GM19452 (cell line): ENCODE results near the gene DST.
"Not testable (repeated sequence)": the region's sequence is repeated elsewhere in the genome, so short reads cannot be mapped to it uniquely, and the experiment has no call there.

ENCODE experiments used
- ATAC-seq: cut with Tn5 transposase; IDR thresholded peaks from one replicate; pipeline ENCODE4 v1.9.1; 2021; ENCODE audit not compliant: unreplicated experiment

Gene DST

DNA sequence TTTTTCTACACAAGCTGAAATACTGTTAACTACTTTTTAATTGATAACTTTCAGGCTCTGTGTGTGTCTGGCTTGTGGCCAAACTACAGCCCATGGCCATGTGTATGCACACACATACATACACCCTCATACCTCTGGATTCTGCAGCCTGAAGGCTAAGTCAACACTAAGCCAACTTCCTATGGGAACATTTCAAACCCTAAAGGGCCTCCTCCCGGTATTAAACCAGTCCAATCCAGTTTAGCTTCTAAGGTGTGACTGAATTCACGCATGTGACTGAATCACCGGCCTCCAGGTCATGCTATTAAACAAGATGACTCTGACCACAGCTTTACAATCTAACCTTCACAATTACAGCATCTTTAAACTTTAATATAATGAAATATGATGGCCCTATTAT is 20.7 kb upstream of the DST start:
- no peak for ATAC-seq

DNA sequence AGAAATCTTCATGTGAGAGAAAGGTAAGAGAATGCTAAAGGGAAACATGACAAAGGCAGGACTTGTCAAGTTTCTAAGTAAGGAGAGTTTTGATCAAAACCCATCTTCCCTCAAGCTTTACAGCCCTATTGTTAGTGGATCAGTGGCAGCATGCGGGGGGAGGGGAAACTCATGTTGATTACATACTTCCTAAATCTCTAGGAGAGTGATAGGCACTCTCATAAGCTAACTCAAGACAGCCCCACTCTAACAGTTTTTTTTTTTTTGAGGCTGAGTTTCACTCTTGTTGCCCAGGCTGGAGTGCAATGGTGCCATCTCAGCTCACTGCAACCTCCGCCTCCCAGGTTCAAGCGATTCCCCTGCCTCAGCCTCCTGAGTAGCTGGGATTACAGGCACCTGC is 18.6 kb upstream of the DST start:
- not testable (repeated sequence) for ATAC-seq

DNA sequence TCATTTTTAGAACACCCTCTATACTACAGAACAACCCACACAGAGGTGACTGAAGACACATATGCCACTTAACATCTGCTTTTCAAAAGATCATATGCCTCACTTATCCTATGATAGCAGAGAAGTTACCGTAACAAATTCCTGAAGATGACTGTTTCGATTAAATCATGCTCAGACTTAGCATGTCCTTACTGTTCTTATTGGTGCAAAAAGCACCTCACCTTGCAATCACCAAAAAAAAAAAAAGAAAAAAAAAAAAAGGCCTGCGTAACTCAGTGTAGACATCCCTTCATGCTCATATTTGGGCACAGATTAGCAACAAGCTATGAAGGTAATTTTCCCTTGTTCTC is 17.7 kb upstream of the DST start:
- peak; percentile 36 for ATAC-seq

DNA sequence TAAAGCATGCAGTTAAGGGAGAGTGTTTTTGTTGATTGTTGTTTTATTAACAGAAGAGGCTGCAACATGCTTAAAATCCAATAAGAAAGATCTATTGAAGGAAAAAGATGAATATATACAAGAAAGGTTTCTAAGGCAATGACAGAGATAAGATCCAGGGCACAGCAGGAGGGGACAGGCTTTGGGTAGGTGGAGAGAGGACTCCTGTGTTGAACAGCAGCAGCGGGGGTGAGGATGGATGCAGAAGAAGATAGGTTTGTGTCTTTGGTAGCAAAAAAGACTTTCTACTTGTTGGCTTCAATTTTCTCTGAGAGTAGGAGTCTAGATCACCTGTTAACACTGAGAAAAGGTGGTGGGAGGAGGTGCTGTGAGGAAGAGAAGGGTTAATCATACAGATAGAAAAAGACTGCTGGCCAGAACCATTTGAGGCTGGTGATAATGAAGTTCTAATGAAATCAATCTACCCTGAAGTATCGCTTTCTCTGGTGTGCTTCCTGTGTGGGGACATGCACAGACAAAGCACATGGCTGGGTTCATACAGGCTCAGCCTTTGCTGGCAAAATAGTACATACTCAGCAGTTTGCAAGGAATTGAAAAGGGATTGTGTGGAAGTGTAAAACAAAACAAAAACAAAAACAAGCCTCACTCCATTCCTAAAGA is 17.2 kb upstream of the DST start:
- ATAC-seq, result peak; percentile 88

DNA sequence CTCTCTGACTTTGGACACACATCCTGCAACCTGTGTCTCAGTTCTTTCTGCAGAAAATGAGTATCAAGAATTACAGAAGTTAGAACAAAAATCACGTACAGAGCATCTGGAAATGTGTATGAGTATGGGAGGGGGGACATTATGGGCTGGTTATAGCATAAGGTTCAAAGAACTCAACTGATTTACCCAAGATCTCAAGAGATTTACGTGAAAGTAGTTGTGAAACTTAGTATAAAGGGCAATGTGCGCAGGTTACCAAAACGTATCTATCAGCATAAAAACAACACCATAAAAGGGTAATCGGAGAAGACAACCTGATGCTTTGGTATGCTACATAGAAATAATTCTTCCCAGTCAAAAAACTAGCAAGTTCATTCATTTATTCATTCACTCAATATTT is 15.6 kb upstream of the DST start:
- ATAC-seq, result no peak

DNA sequence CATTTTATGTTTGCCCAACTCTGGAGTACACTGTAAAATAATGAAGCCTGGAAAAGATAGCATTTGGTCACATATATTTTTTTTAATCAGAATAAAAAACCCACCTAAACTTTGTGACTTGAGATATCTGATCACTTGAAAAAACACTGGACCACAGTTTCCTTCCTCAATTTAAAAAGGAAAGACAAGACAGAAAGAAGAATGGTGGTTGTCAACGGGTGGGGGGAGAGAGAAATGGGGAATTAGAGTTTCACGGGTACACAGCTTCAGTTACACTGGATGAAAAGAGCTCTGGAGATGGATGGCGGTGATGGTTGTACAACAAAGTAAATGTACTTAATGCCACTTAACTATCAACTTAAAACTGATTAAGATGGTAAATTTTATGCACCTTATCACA is 14.7 kb upstream of the DST start:
- no peak for ATAC-seq

DNA sequence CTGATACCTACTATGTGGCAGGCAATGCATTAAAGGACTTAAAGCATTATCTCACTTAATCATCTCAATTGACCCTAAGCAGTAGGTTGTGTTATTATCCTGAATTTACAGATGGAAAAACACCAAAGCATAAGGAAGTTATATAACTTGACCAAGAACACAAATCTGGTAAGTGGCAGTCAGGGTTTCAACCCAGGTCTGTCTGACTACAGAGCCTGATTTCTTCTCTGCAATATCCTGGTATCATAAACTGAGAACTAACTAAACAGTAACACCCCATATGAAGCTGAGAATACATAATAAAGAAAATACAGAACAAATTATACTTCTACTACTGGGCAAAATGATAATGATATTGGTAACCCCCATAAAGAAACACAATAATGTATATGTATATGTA is 13.8 kb upstream of the DST start:
- no peak for ATAC-seq

DNA sequence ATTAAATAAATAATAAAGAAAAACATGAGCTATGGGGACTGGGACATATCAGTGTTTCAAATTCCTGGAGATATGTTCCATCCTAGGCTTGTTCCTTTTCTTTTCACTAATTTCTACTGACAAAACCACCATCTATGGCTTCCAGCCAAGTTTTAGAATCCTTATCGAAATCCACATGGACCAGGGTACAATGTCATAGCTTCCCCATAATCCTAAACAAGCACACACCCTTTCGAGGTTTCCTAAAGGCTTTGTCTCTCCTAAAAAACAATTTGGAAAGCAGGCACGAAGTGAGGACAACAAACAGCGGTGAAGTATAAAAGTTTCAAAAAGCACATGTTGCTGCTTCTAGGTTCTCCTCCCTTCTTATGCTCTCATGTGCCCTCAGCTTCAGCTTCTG is 13.3 kb upstream of the DST start:
- no peak for ATAC-seq

DNA sequence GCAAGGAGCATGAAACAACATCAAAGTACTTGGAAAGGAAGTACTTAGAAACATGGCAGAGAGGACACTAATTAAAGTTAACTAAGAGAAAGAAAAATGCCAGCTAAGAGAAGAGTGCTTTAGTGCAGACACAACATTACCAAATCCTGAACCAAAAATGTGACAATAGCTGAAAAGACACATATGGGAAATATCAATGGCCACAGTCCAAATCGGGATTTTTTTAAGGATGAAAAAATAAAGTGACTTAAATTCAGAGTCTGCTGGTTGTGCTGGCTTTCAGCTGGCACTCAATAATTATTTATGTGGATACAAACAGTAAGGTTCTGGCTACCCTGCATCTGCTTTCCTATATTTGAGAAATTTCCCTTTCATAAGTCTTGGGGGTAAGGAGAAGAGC is 12.6 kb upstream of the DST start:
- no peak for ATAC-seq

DNA sequence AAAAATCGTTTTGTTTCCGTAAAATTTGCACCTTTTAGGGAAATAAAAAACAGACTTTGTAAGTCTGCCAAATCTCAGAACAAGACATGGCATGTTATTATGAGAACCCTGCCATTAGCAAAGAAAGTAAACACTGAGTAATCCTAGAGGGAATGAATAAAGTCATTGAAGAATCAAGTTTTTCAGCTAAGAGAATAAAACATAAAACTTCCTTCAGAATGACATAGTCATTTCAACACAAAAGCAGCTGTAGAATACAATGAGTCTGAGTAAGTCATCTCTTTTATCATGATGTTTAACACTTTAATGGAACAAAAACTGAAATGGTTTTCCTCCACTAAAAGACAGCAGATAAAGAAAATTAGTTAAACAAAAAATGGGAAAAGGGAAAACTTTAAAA is 10.3 kb upstream of the DST start:
- ATAC-seq, result no peak

DNA sequence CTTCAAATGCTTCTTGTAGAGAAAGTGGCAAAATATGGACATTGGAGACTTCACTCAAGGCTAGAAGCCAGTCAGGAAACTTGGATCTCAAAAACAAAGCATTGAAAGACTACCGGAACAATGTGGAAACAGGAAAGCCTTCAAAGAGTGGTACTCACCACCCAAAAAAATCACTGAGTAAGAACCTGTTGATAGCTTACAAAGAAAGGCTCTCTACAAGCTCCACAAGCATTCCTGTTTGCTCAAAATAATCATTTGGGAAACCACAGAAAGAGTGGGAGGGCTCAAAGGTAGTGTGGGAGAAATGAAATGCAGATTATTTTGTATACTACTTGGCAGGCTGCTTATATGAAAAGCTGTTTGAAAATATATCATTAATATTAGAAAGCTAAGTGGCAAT is 9.5 kb upstream of the DST start:
- ATAC-seq, result no peak

DNA sequence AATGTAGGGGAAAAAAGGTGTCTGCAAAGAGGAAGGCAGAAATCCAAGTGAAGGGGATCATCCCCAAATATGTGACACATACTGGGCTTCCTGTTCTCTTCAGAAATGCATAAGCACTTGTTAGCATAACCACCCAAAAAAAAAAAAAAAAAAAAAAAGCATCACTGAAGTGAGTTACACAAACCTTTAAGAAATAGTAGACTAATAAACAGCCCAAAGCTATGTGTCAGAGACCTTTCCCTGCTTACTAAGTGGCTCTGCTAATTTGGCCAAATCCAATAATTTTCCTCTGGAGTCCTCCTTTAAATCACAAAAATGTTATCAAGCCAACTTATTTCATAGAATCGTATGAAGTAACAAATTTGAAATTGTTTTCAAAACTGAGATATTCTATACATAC is 7.5 kb upstream of the DST start:
- no peak for ATAC-seq

DNA sequence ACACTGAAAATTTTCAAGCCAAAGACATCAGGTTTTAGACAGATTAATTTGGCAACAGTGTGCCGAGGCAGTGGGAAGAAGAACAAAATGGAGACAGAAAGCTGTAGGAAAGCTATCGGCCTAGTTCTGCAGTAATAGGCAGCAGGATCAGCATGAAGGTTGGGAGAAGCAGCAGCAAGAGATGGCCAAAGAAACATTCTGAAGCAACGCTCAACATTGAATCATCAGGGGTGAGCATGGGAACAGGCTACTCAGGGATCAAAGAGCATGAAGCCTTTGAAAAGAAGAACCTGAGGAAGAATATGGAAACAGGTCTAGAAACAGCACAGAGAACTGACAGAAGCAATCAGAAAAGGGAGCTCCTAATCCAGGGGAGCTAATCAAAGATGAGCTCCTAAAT is 7.1 kb upstream of the DST start:
- ATAC-seq, result no peak

DNA sequence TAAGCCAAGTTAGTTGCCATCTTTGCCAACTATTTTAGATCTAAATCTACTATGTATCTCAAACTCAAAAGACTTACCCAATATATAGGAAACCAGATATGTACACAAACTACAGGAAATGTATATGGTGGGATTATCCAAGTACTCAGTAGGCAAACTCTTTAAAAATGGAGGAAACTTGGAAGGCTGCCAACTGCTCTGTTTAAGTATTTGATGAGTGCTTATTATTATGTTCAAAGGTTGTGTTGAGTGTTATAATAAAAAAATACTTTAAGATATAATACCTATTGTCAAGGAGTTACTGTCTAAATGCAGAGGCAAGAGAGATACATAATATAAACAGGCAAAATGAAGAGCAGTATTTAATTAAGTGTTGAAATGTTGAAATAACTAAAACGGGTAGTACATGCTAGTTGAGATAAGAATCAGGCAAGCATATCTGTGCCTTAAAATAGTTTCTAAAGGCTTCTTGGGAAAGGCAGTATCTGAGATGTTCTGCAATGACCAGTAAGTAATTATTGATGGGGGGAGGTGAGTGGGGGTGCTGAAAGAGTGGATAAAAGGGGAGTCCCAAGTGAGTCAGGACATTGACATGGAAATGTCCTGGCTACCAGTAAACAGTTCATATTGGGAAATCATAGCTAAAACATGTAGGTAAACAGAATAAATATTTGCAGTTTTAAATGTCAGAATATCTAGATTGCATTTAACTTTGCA is 6.5 kb upstream of the DST start:
- ATAC-seq, result no peak

DNA sequence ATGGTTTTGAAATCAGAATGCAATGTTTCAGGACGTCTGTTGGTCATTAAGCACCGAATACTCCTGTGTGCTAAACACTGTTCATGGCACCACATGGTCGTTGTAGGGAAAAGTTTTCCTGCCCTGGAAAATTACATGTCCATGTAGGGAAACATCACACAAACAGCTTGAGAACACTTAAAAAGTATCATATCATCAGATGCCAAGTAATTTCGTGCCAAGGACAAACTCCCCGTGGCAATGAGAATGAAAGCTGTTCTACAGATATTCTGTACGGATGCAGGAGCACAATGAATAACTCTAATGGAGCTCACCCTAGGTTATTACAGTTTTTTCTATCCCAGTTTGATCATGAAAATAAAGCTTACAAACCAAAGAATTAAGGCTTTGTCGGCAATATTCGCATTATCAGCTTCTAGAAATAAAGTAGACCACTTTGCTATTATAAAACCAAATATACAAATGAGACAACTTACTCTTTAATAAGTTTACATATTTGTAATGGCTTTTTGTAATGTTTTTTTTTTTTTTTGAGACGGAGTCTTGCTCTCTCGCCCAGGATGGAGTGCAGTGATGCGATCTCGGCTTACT is 4.6 kb upstream of the DST start:
- ATAC-seq, result no peak

DNA sequence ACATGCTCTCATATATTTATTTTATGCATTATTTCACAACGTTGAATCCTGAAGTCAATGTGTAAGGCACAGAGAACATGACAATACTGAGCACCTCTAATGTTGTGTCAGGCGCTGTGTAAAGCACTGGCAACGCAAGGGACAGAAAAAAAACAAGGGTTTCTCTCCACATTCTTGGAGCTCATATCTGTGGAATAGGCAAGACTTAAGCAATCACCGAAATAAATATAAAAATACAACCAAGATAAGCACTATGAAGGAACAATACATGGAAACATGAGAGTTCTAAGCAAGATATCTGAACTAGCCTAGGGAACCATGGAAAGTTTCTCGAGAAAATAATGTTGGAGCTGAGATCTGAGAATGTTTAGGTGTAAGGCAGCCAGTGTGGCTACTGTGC is 1.7 kb upstream of the DST start:
- ATAC-seq, result no peak

DNA sequence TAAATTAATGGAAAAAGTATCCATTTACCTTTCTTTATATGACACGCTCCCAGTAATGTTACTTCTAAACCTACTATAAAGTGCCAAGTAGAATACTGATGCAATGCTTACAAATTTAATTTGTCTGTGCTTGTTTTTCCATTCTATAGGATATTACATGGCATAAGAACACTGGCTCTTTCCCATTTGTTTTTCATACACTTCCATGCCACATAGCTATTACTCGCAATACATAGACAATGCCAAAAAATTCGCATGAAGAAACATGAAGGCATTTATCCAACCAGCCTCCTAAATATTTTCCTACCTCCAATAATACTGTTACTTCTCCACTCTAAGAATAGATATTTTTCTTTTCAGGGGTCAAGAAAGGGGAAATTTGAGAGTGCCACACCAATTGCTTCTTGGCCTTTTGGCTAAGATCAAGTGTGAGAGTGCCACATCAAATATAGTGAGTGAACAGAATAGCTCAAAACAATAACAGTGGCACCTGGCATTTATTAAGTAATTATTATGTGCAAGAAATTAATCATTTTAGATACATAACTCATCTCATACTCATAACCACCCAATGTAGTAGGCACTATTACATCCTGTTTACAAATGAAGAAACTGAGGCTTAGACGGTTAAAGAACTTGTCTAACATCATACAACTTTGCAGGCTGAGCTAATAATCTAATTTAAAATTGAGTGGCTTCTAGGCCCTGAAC is 845 bp upstream of the DST start:
- no peak for ATAC-seq

DNA sequence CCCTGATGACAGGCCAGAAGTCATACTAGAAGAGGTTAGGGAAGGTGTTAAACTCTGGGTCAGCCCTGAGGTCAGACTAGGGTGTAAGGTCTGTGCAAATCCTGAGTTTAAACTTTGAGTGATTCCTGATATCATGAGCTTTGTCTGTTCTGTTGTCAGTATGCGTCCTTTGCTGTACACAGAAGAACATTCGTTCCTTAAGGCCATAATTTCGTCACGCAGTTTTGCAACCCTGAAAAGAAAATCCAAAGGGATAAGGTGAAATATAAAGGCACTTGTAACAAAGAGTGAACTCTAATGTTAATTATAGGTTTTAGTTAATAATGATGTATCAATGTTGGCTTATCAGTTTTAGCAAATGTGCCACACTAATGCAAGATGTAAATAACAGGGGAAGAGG is 2.3 kb downstream of the DST start:
- ATAC-seq, result no peak

DNA sequence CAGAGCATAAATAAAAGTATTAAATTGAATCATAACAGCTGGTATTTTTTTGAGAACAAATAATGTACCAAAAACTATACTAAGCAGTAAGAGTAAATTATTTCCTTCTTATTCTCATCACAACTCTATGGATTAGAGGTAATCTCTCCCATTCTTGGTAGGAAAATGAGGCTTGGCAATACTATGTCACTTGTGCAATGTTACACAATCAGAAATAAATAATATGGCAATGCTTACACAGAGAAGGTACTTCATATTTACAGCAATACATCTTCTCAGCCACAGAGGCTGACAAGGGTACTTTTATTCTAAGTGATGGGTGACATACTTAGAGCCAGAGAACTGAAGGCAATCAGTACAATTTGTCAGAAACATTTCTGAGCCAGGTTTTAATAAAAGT is 3.9 kb downstream of the DST start:
- ATAC-seq, result no peak

DNA sequence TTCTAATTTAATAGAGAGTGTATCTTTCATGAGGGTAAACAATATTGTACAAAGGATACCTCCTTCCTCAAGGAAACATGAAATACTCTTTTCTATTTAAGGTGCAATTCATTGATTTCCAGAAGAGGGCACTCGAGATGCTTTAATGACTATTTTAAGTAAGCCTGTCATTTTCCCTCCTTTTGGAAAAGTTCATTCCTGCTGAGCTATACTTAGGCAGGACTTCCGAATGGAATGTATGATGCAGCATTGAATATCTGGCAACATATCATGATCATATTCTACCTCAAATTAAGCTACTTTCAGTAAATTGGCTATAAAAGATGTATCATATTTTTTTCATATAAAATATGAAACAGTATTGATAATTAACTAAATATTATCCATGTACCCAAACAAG is 5.0 kb downstream of the DST start:
- ATAC-seq, result no peak

DNA sequence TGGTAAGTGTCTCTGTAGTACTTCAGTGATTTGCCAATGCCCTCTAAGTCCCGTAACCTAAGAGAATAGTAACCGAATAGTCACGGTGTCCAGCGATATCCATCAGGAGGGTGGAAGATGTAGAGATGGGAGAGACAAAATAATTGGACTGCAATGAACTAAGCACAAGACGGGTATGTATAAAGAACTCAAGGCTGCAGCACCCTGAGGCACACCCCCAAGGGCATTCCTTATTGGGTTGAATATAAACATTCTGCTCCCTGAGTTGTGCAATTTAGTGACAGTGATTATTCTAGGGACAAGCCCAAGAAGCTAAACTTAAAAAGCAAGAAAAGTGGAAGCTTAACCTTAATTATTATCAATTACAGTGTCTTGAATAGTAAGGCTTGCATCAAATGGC is 14.6 kb downstream of the DST start:
- no peak for ATAC-seq

DNA sequence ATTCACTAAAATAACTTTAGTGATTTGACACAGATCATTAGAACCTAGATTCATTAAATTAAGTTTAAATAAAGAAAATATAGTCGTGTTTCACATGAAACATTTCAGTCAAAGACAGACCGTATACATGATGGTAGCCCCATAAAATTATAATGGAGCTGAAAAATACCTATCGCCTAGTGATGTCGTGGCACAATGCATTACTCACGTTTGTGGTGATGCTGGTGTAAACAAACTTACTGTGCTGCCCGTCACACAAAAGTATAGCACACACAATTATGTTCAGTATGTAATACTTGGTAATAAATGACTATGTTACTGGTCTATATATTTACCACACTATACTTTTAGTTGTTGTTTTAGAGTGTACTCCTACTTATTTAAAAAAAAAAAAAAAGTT is 17.3 kb downstream of the DST start:
- no peak for ATAC-seq
